D721Med (cell line): ENCODE measurements around the gene PLA2G4C.

Experiments used
- DNase-seq: peaks from one replicate; pipeline ENCODE4 v3.0.0; 2011; ENCODE audit warnings: low spot score; ENCODE audit not compliant: insufficient read length
- FAIRE-seq: peaks from 2 replicates; lab custom pipeline; 2011; peaks lifted over from hg19 to GRCh38; lab: Jason Lieb, UNC
- TF ChIP-seq, protein P1 (sequence below): IDR thresholded peaks from 2 replicates; pipeline ENCODE4 v1.5.1; 2012; ENCODE audit warnings: mild to moderate bottlenecking, control low read depth; ENCODE audit not compliant: insufficient read depth; ENCODE audit errors: missing control alignments

PLA2G4C gene, protein sequence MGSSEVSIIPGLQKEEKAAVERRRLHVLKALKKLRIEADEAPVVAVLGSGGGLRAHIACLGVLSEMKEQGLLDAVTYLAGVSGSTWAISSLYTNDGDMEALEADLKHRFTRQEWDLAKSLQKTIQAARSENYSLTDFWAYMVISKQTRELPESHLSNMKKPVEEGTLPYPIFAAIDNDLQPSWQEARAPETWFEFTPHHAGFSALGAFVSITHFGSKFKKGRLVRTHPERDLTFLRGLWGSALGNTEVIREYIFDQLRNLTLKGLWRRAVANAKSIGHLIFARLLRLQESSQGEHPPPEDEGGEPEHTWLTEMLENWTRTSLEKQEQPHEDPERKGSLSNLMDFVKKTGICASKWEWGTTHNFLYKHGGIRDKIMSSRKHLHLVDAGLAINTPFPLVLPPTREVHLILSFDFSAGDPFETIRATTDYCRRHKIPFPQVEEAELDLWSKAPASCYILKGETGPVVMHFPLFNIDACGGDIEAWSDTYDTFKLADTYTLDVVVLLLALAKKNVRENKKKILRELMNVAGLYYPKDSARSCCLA

DNA sequence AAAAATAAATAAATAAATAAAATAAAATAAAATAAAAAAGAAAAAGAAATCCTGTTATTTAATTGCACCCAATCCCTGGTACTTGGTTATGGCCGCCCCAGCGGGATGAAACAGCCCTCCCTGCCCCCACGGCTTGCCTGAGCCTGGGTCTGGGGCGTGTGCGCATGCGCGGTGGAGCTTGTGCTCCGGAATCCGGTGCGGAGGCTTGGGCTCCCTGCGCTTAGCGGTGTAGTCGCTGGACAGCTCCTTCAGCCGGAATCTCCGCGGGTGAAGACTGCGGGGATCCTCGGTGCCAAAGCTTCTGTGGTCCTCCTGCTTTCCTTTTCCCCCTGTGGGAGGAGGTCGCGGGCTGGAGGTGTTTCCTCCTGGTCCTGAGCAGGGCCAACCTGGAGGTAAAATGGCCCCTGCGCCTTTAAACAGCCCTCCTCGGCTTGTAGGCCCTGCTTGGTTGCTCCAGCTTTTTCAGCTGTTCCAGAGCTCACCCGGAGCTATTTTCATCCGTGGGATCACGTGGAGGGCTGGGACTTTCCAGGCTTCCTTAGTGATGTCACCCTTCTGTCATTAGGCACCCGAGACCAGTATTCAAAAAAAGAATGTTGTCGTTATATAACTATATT, at the start of gene PLA2G4C:
TSS of gene PLA2G4C (minus strand) at position 468 of the 617 bp plus-strand sequence. CDS start 4,288 bp downstream, outside the sequence.
- FAIRE-seq (no peak), DNase-seq (peak; percentile 99)
- TF ChIP-seq, protein P1, sequence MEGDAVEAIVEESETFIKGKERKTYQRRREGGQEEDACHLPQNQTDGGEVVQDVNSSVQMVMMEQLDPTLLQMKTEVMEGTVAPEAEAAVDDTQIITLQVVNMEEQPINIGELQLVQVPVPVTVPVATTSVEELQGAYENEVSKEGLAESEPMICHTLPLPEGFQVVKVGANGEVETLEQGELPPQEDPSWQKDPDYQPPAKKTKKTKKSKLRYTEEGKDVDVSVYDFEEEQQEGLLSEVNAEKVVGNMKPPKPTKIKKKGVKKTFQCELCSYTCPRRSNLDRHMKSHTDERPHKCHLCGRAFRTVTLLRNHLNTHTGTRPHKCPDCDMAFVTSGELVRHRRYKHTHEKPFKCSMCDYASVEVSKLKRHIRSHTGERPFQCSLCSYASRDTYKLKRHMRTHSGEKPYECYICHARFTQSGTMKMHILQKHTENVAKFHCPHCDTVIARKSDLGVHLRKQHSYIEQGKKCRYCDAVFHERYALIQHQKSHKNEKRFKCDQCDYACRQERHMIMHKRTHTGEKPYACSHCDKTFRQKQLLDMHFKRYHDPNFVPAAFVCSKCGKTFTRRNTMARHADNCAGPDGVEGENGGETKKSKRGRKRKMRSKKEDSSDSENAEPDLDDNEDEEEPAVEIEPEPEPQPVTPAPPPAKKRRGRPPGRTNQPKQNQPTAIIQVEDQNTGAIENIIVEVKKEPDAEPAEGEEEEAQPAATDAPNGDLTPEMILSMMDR = no peak

DNA sequence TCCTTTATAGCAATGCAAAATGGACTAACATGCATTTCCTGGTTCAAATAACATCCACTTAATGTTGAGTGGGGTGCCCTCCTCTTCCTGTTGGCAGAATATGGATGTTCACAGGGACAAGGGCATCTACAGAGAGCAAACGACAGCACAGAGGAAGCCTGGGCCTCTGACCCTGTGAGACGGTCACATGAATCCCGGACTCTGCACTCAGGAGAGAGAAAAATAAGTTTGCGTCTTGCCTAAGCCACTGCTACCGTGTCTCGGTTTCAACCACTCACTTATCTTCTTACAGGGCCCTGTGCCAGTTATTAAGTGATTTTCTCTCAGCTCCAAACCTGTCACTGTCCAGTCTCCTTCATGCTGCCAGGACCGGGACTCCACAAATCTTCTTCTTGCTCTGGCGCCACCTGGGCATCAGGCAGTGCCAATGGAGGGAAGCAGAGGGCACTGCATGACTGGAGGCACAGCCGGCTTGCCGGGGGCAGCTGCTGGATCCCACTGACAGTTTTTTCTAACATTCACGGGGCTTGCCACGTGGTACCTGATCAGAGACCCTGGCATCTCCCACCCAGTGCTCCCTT, 47.7 kb upstream of the PLA2G4C start:
- TF ChIP-seq, protein P1 = peak; percentile 28
- FAIRE-seq (no peak), DNase-seq (no peak)

- FAIRE-seq (no peak), DNase-seq (no peak)
- TF ChIP-seq, protein P1 = no peak
These were observed 43.4 kb upstream of the PLA2G4C start for GRCh38 chr19:48154003-48154402.

GRCh38 chr19:48152551-48152950, 41.9 kb upstream of the PLA2G4C start:
- peak; percentile 68 for DNase-seq
- TF ChIP-seq, protein P1 = peak; percentile 76
- no peak for FAIRE-seq

DNA sequence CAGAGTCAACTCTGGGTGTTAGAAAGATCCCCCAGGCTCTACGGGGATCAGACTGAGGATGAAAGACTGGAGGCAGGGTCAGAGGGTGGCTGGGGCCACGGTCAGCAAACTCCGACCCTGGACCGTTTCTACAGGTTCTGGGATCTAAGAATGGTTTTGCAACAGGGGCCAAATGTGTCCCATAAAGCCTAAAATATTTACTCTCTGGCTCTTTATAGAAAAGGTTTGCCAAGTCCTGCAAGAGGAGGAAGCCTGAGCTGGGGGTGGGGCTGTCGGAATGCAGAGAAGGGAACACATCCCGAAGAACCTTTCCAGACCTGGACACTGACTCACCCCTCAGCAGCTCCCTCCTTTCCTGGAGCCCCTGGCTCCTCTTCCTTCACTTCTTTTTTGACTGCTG, 38.8 kb upstream of the PLA2G4C start:
- DNase-seq = no peak
- TF ChIP-seq, protein P1 = no peak
- no peak for FAIRE-seq

DNA sequence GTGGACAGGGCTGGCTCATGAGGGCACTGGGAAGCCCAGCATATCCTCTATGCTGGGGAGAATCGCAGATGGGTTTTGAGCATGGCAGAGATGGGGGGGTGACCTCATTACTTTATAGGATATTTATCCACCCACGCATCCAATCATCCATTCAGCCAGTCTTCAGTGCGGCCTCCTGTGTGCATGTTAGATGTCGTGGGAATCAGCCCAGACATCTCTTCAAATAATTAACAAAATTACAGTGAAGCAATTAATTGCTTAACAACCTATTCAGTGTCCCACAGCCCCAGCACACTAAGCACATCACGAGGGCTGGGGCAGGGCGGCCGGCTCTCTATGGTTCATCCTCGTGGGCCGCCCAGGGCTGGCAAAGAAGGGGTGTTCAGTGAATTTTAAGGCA, 38.0 kb upstream of the PLA2G4C start:
- DNase-seq = no peak
- TF ChIP-seq, protein P1 = no peak
- FAIRE-seq = no peak
